ENCODE measurements around the gene KMT2B.

KMT2B gene

GRCh38 chr19:35773020-35773806, 55.4 kb downstream of the KMT2B start:
- in situ Hi-C loops (cut with HindIII; ENCODE audit: low sequenced_read_pairs): no loop called here
- no peak for DNase-seq (ENCODE audit: low read depth)
- H3K4me3 ChIP-seq (ENCODE audit: low read depth, low read length): no peak overlapping the region
- no peak for TF ChIP-seq CTCF (IDR thresholded peaks at IDR 0.05; ENCODE audit: low read depth, low read length, missing control alignments)

- peak overlapping the region; percentile 25 for H3K4me3 ChIP-seq (ENCODE audit: low read depth, low read length)
- in situ Hi-C loops (cut with HindIII; ENCODE audit: low sequenced_read_pairs): no loop called here
- no peak for DNase-seq (ENCODE audit: low read depth)
- no peak for TF ChIP-seq CTCF (IDR thresholded peaks at IDR 0.05; ENCODE audit: low read depth, low read length, missing control alignments)
Measured at GRCh38 chr19:35774274-35775045, 56.7 kb downstream of the KMT2B start.

GRCh38 chr19:35775046-35775297, 57.2 kb downstream of the KMT2B start:
- in situ Hi-C loops (cut with HindIII; ENCODE audit: low sequenced_read_pairs): no loop called here
- no peak for TF ChIP-seq CTCF (IDR thresholded peaks at IDR 0.05; ENCODE audit: low read depth, low read length, missing control alignments)
- H3K4me3 ChIP-seq (ENCODE audit: low read depth, low read length): peak overlapping the region; percentile 25
- no peak for DNase-seq (ENCODE audit: low read depth)

- peak within 1 kb of the TSS; percentile 66 for H3K4me3 ChIP-seq (ENCODE audit: low read depth, low read length)
- peak; percentile 93 for DNase-seq (ENCODE audit: low read depth)
- no peak for TF ChIP-seq CTCF (IDR thresholded peaks at IDR 0.05; ENCODE audit: low read depth, low read length, missing control alignments)
- in situ Hi-C loops (cut with HindIII; ENCODE audit: low sequenced_read_pairs): no loop called here
Measured at GRCh38 chr19:35775298-35776101, 57.7 kb downstream of the KMT2B start, which contains the start of gene ARHGAP33. TSS of gene ARHGAP33 (plus strand) at chr19:35775564. CDS start at chr19:35775659, 95 bp downstream.

GRCh38 chr19:35776102-35776788, 58.4 kb downstream of the KMT2B start:
- no peak for DNase-seq (ENCODE audit: low read depth)
- TF ChIP-seq CTCF (IDR thresholded peaks at IDR 0.05; ENCODE audit: low read depth, low read length, missing control alignments): no peak
- peak overlapping the region; percentile 66 for H3K4me3 ChIP-seq (ENCODE audit: low read depth, low read length)
- in situ Hi-C loops (cut with HindIII; ENCODE audit: low sequenced_read_pairs): no loop called here
